GM12891 (cell line): Measurements from ENCODE around the gene TIGD3.

Experiments
- POLR2A ChIP-seq: IDR thresholded peaks from 2 replicates; pipeline ENCODE4 v1.6.1; 2011; ENCODE audit warnings: low read depth, low read length, control low read depth
- POLR2AphosphoS5 ChIP-seq: IDR thresholded peaks from 2 replicates; pipeline ENCODE4 v1.6.1; 2011; ENCODE audit warnings: low read depth, low read length, control low read depth
- POU2F2 ChIP-seq: IDR thresholded peaks from 2 replicates; pipeline ENCODE4 v1.6.1; 2011; ENCODE audit warnings: low read depth, mild to moderate bottlenecking, control low read depth, low read length, moderate library complexity
- SPI1 ChIP-seq: IDR thresholded peaks from 2 replicates; pipeline ENCODE4 v1.6.1; 2011; ENCODE audit warnings: low read depth, low read length, control low read depth
- TAF1 ChIP-seq: IDR thresholded peaks from 2 replicates; pipeline ENCODE4 v1.6.1; 2011; ENCODE audit warnings: low read depth, low read length, control low read depth

GRCh38 chr11:65380460-65381119, 26.0 kb downstream of the TIGD3 start:
- TF ChIP-seq POLR2A (no peak), POLR2AphosphoS5 (no peak), TAF1 (no peak), POU2F2 (no peak), SPI1 (no peak)
